GM18870 (cell line): ENCODE measurements around the gene PPP1R15B.
"Not testable (repeated sequence)": the region's sequence is repeated elsewhere in the genome, so short reads cannot be mapped to it uniquely, and the experiment has no call there.

Source experiments
- ATAC-seq: cut with Tn5 transposase; IDR thresholded peaks from one replicate; pipeline ENCODE4 v1.9.1; 2021; ENCODE audit warnings: moderate library complexity; ENCODE audit not compliant: unreplicated experiment

Gene PPP1R15B

DNA sequence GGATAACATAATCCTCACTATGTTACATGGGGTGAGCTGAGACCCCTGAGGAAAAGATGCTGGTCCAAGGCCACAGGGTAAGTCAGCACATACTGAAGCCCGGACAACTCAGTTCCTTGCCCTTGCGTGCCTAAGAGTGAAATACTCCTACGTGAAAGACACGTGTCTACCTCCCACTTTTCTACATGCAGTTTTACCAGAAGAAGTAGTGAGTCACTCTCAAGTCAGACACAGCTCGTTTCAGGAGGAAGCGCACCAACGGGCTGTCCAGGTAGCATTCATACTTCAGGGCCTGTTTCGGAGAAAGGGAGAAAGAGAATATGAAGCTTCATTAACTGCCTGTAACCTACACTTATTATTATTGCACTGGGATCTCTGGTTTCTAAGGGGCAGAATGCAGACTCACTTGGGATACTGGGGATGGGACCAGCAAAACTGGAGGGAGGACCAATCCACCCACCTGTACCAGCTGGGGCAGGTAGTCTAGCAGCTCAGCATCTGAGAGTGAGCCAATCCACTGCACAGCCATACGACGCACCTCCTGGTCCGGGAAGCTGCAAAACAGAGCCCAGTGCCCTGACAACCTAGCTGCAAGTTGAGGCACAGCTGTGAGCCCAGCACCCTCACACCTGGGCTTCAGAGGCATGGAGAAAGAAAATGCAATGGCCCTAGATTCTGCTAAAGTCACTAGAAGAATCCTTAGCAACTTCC, 32.4 kb upstream of the PPP1R15B start:
- no peak for ATAC-seq

DNA sequence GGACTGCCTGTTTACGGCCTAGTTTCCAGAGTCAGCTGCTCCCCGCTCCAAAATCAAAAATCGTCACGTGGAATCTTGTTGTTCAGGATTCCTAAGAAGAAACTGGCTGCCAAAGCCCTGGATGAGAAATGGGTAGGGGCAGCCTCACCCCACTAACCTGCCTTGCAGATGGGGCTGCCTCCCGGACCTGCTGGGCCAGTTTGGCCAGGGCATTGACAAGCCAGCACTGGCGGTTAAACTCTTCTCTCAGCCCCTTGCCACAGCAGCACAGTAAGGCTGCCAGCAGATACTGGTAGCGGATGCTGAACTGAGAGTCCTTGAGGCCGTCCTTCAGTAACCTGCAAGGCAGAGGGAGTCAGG, 31.6 kb upstream of the PPP1R15B start:
- ATAC-seq, result no peak

- ATAC-seq, result no peak
Measured at GRCh38 chr1:204442376-204443259, 31.0 kb upstream of the PPP1R15B start.

DNA sequence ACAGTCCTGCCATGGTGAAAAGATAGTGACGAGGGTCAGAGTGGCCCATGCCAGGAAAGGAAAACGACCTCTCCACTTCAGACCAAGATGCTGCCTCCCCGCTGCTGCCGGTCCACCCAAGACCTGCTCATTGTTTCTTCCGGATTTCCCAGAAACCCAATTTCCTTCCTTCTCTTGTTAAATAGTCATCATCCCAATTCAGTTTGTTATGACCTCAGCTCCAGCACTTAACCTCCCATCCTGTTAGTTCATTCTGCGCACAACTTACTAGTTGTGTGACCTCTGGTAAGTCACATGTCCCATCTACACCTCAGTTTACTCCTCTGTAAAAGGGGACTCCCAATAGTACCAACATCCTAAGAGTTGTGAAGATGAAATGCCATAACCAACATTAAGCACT, 29.9 kb upstream of the PPP1R15B start:
- no peak for ATAC-seq

DNA sequence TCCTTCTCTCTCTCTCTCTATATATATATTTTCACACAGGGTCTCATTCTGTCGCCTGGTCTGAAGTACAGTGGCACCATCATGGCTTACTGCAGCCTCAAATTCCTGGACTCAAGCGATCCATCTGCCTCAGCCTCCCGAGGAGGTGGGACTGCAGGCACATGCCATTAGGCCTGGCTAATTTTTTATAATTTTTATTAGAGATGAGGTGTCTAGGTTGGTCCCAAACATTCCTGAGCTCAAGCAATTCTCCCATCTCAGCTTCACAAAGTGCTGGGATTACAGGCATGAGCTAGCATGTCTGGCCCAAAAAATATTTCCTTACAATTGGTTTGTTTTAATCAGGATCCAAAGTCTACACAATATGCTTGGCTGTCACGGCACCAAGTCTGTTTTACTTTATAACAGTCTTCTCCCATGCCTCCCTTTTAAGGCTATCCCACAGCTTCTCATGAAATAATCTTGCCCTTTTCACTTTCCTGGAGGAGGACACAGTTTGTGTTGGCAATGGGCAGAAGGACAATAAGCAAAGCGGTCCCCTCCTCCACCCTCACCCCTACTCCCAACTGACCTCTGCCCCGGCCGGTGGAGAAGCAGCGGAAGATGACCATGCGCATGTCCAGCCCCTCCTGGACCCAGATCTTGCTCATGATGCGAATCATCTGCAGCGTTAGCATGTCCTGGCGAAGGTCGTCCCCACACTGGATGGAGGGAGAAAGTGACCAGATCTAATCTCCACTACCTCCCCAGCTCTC, 28.2 kb upstream of the PPP1R15B start:
- no peak for ATAC-seq

- no peak for ATAC-seq
Measured at GRCh38 chr1:204438628-204439027, 27.0 kb upstream of the PPP1R15B start.

GRCh38 chr1:204437796-204438570, 26.4 kb upstream of the PPP1R15B start:
- ATAC-seq, result no peak

DNA sequence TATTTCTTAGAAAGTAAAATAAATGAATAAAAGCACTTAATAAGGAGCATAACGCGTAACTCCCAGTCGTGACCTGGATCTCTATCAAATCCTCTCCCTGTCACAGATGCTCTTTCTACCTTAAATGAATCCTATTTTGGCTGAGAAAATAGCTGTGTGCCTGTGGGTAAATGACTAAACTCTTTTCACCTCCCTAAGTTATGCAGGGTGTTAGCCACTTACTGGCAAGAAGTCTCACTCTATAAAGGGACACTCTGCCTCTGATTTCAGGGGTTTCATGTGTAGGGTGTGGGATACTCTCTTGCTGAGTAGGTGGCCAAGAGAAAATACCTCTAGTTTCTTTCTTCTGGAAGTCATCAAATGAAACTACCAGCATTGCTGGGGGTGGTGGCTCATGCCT, 24.3 kb upstream of the PPP1R15B start:
- ATAC-seq, result no peak

DNA sequence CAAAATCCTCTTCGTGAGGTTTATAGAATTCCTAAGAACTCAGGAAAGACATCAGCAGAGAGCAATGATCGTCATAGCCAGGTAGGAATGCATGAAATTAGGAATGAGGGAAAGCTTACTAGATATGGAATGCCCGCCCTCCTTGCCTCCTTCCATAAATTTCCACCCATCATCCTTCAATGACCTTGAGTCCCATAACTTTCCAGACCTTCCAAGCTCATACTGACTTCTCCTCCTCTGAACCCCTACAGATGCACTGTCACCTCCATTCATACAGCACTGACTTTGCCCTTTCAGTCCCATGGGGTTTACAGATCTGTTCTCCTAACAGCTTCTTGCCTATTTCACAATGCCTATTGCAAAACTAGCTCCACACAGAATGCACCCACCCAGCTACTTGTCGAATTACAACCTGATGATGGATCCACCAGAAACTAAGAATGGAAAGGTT, 23.8 kb upstream of the PPP1R15B start:
- ATAC-seq, result no peak

- ATAC-seq, result no peak
Measured at GRCh38 chr1:204434116-204434755, 22.6 kb upstream of the PPP1R15B start.

DNA sequence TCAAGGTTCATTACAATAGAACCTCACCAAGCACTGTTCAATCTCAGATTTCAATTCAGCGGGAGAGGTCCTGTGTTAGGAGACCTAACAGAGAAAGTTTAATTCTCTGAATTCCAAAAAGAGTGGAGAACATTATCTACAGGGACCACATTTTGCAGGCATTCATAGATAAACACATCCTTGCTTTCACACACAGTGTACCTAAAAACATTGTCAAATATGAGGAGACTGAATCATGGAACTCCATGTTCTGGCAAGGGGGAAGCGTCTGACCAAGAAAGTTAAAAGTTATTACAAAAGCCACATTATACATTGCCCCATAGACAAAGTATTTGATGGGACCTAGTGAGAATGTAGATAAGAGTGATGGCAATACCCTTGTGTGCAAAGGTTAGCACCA, 21.1 kb upstream of the PPP1R15B start:
- no peak for ATAC-seq

DNA sequence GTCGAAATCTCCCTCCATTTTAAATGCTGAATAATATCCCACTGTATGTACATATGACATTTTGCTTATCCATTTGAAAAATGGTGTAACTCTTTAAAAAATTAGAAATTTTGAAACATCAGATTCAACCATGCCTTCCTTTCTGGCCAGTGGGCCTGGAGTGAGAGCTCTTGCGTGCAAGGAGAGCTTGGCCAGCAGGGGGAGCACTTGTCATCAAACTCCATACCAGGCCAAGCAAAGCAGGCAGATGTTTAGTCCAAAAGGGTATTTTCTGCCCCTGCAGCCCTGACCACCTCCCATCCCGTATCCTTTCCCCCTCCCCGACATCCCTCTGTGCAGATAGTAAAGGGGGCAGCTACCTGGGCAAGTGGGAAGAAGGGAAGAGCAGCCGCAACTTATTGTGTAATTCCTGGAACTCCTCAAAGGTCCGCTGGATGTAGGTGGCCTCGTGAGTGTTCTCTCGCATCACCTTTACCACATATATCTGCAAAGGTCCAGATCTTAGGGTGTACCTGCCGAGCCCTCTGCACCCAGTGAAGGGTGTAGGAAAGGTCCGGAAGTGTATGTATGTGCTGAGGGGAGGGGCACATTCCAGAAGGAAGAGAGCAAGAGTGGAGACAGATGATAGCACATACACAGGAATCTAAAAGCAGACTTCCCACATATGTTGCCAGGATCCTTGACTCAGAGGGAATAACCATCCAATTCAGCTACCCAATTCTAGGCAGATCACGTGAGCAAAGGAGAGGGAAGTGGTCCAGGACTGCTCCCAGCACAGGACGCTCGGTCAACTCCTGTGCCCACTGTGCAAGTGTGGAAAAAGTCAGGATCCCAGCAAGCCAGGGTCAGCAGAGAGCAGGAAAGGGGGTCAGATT, 19.9 kb upstream of the PPP1R15B start:
- ATAC-seq, result no peak

DNA sequence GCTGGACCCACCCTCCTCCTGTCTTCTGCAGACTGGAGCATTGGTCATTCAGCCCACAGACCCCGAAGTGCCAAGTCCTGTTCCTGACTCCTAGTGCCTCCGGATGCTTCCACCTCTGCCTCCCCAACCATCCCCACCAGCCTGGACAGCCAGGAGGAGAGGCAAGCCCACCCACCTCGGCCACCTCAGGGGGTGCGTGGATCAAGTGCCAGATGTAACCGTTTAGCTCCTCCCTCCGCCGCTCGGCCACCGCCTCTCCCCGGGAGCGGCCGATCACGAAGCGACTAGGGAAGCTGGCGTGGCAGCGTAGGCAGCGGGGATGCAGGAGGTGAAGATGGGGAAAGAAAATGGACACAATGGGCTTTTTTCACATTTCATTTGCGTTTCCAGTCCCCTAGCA, 18.1 kb upstream of the PPP1R15B start:
- no peak for ATAC-seq

DNA sequence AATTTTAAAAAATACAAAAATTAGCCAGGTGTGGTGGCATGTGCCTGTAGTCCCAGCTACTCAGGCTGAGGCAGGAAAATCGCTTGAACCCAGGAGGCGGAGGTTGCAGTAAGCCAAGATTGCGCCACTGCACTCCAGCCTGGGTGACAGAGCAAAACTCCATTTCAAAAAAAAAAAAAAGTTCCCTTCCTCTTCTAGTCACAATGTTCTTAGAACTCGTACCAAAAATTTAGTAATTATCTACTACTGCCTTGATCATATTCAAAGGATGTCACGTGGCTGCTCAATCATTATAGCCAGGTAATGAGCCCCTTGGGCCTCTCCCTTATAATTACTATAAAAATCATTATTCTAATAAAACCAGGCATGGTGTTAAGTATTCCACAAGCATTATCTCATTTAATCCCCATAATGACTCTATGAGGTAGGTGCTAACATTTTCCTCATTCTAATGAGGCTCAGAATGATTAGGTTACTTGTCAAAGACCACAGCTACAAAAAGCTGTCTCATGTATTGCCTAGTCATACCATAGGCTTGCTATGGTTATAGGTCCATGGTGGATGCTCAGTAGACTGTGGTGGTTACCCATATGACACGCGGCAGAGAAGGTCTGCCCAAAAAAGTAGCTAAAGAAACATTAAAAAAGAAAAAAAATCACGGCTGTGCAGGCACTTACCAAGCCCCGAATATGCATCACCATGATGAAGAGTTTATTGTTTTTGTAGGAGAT, 15.5 kb upstream of the PPP1R15B start:
- ATAC-seq, result no peak

DNA sequence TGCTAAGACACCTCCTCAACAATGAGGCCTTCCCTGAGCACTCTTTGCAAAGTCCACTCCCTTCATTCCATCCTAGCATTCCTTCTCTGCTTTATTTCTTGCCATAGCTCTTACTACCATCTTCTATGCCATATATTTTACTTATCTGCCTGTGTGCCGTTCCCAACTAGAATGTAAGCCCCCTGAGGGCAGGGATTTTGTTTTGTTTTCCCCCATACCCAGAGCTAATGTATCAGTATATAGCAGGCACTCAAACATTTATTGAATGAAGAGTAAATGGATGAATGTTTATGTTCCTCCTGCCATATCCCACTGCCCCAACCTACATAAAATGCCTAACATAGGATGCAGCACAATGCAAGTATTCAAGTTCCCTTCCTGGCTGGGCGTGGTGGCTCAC, 14.9 kb upstream of the PPP1R15B start:
- ATAC-seq, result no peak

DNA sequence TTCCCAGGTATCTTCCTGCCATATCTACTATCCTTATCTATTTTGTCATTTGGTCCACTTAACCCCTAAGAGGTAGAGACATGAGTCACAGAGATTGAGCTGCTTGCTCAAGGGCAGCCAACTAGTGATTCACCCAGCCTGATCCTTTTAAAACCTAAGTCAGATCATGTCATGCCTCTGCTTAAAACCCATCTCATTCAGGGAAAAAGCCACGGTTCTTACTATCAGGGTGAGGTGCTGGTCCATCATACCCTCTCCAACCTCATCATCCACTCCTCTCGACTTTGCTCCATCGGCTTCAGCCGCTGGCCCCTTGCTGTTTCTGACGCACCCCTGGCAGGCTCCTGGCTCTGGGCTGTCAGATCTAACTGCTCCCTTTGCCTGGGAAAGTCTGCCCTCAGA, 14.4 kb upstream of the PPP1R15B start:
- no peak for ATAC-seq

- no peak for ATAC-seq
Measured at GRCh38 chr1:204424621-204425020, 13.0 kb upstream of the PPP1R15B start.

DNA sequence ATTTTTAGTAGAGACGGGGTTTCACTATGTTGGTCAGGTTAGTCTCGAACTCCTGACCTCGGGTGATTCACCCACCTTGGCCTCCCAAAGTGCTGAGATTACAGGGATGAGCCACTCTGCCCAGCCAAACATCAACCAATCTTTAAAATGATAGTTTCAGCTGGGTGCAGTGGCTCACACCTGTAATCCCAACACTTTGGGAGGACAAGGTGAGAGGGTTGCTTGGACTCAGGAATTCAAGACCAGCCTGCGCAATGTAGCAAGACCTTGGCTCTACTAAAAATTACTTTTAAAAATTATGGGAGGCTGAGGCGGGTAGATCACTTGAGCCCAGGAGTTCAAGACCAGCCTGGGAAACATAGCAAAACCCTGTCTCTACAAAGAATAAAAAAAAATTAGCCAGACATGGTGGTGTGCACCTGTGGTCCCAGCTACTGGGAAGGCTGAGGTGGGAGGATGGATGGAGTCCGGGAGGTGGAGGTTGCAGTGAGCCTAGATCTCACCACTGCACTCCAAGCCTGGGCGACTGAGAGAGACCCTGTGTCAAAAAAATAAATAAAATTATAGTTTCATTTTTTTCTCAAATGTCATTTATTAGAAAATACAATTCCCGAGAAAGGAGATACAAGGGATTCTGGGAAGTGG, 10.6 kb upstream of the PPP1R15B start:
- ATAC-seq, result not testable (repeated sequence)
